Measurements from ENCODE around the gene MEIG1. TPM values are rescaled to one million over a fixed set of nuclear protein-coding genes. Genes with fewer than 3 reads are reported as not detected.
A peak's percentile ranks its signal among the peaks of the same experiment; 100 is the strongest.
"Not testable (repeated sequence)": the region's sequence is repeated elsewhere in the genome, so short reads cannot be mapped to it uniquely, and the experiment has no call there.

Gene MEIG1
- total RNA-seq, 1 experiment from 2014 or later = 1.7 TPM

GRCh38 chr10:14975672-14976273, 16.6 kb downstream of the MEIG1 start:
- Mint-ChIP-seq H3K27ac (ENCODE audit: low read depth, unreplicated experiment) (peak overlapping the region; percentile 63), H3K27me3 (ENCODE audit: insufficient read depth, unreplicated experiment) (no peaks in the 10 kb centered on the region), H3K9me3 (ENCODE audit: unreplicated experiment) (no peaks in the 10 kb centered on the region), H3K4me1 (ENCODE audit: insufficient read depth, unreplicated experiment) (peaks cover 9% of the 10 kb centered on the region), H3K4me3 (ENCODE audit: unreplicated experiment) (peak overlapping the region; percentile 48), H3K36me3 (ENCODE audit: insufficient read depth, unreplicated experiment) (no peaks in the 10 kb centered on the region)
- peak; percentile 14 for DNase-seq (ENCODE audit: unreplicated experiment)
- POLR2A ChIA-PET = no interaction called here
- TF ChIP-seq CTCF (IDR thresholded peaks at IDR 0.05; ENCODE audit: unreplicated experiment) = peak; percentile 29
- no TSS peak for BruUV-seq (replicated peaks)
- intact Hi-C loops (cut with micrococcal nuclease) = loop anchor here (10.0 kb wide), 1 partner anchor 441 kb away; no protein-coding TSS in a partner anchor
- CTCF ChIA-PET = no interaction called here

GRCh38 chr10:14982744-14983143, 23.6 kb downstream of the MEIG1 start:
- Mint-ChIP-seq H3K27me3 (ENCODE audit: insufficient read depth, unreplicated experiment) (no peaks in the 10 kb centered on the region), H3K9me3 (ENCODE audit: unreplicated experiment) (no peaks in the 10 kb centered on the region), H3K36me3 (ENCODE audit: insufficient read depth, unreplicated experiment) (no peaks in the 10 kb centered on the region), H3K27ac (ENCODE audit: low read depth, unreplicated experiment) (no peak overlapping the region), H3K4me3 (ENCODE audit: unreplicated experiment) (no peak overlapping the region), H3K4me1 (ENCODE audit: insufficient read depth, unreplicated experiment) (no peaks in the 10 kb centered on the region)
- intact Hi-C loops (cut with micrococcal nuclease) = no loop called here
- TF ChIP-seq CTCF (IDR thresholded peaks at IDR 0.05; ENCODE audit: unreplicated experiment) = no peak
- no peak for DNase-seq (ENCODE audit: unreplicated experiment)
- CTCF ChIA-PET = interaction anchor here (0.7 kb wide), 1 partner anchor 89 kb away, joined by 3 read pairs; no protein-coding TSS in a partner anchor
- POLR2A ChIA-PET = interaction anchor here (1.3 kb wide), 1 partner anchor 11 kb away, joined by 3 read pairs; no protein-coding TSS in a partner anchor
- no TSS peak for BruUV-seq (replicated peaks)

GRCh38 chr10:14989552-14989951, 30.4 kb downstream of the MEIG1 start:
- CTCF ChIA-PET; H3K9me3 Mint-ChIP-seq (ENCODE audit: unreplicated experiment); H3K27ac Mint-ChIP-seq (ENCODE audit: low read depth, unreplicated experiment); BruUV-seq (replicated peaks); H3K4me1 Mint-ChIP-seq (ENCODE audit: insufficient read depth, unreplicated experiment); DNase-seq (ENCODE audit: unreplicated experiment); H3K36me3 Mint-ChIP-seq (ENCODE audit: insufficient read depth, unreplicated experiment); POLR2A ChIA-PET; intact Hi-C loops (cut with micrococcal nuclease); H3K27me3 Mint-ChIP-seq (ENCODE audit: insufficient read depth, unreplicated experiment); H3K4me3 Mint-ChIP-seq (ENCODE audit: unreplicated experiment): not testable (repeated sequence)

- peak; percentile 42 for TF ChIP-seq CTCF (IDR thresholded peaks at IDR 0.05; ENCODE audit: unreplicated experiment)
- DNase-seq (ENCODE audit: unreplicated experiment) = peak; percentile 52
- H3K27me3 Mint-ChIP-seq (ENCODE audit: insufficient read depth, unreplicated experiment); H3K9me3 Mint-ChIP-seq (ENCODE audit: unreplicated experiment); H3K4me1 Mint-ChIP-seq (ENCODE audit: insufficient read depth, unreplicated experiment); H3K36me3 Mint-ChIP-seq (ENCODE audit: insufficient read depth, unreplicated experiment); H3K4me3 Mint-ChIP-seq (ENCODE audit: unreplicated experiment); H3K27ac Mint-ChIP-seq (ENCODE audit: low read depth, unreplicated experiment); POLR2A ChIA-PET; intact Hi-C loops (cut with micrococcal nuclease); BruUV-seq (replicated peaks): not testable (repeated sequence)
- CTCF ChIA-PET = interaction anchor here (1.0 to 1.6 kb wide), 3 partner anchors 114 to 124 kb away, joined by 3 to 6 read pairs (median 4); no protein-coding TSS in a partner anchor
Measured at GRCh38 chr10:14991035-14991749, 32.0 kb downstream of the MEIG1 start.

- H3K4me3 Mint-ChIP-seq (ENCODE audit: unreplicated experiment); H3K27ac Mint-ChIP-seq (ENCODE audit: low read depth, unreplicated experiment); H3K9me3 Mint-ChIP-seq (ENCODE audit: unreplicated experiment); BruUV-seq (replicated peaks); H3K4me1 Mint-ChIP-seq (ENCODE audit: insufficient read depth, unreplicated experiment); POLR2A ChIA-PET; intact Hi-C loops (cut with micrococcal nuclease); H3K36me3 Mint-ChIP-seq (ENCODE audit: insufficient read depth, unreplicated experiment); H3K27me3 Mint-ChIP-seq (ENCODE audit: insufficient read depth, unreplicated experiment); DNase-seq (ENCODE audit: unreplicated experiment): not testable (repeated sequence)
- CTCF ChIA-PET = interaction anchor here (0.7 to 1.6 kb wide), 3 partner anchors 18 to 120 kb away, joined by 3 to 6 read pairs (median 4); no protein-coding TSS in a partner anchor
Measured at GRCh38 chr10:14992336-14992735, 33.1 kb downstream of the MEIG1 start.

- H3K36me3 Mint-ChIP-seq (ENCODE audit: insufficient read depth, unreplicated experiment); H3K9me3 Mint-ChIP-seq (ENCODE audit: unreplicated experiment); H3K27ac Mint-ChIP-seq (ENCODE audit: low read depth, unreplicated experiment); CTCF ChIA-PET; H3K4me1 Mint-ChIP-seq (ENCODE audit: insufficient read depth, unreplicated experiment); POLR2A ChIA-PET; H3K4me3 Mint-ChIP-seq (ENCODE audit: unreplicated experiment); BruUV-seq (replicated peaks); H3K27me3 Mint-ChIP-seq (ENCODE audit: insufficient read depth, unreplicated experiment); intact Hi-C loops (cut with micrococcal nuclease); DNase-seq (ENCODE audit: unreplicated experiment): not testable (repeated sequence)
Measured at GRCh38 chr10:14993500-14994455, 34.6 kb downstream of the MEIG1 start.

All from MCF 10A (cell line).